ENCODE results near the gene TRAK1. TPM values are rescaled to one million over a fixed set of nuclear protein-coding genes. Genes with fewer than 3 reads are reported as not detected.

TRAK1 gene
- total RNA-seq, 2 donors from 2014 or later, result 32.3 to 48.0 TPM

DNA sequence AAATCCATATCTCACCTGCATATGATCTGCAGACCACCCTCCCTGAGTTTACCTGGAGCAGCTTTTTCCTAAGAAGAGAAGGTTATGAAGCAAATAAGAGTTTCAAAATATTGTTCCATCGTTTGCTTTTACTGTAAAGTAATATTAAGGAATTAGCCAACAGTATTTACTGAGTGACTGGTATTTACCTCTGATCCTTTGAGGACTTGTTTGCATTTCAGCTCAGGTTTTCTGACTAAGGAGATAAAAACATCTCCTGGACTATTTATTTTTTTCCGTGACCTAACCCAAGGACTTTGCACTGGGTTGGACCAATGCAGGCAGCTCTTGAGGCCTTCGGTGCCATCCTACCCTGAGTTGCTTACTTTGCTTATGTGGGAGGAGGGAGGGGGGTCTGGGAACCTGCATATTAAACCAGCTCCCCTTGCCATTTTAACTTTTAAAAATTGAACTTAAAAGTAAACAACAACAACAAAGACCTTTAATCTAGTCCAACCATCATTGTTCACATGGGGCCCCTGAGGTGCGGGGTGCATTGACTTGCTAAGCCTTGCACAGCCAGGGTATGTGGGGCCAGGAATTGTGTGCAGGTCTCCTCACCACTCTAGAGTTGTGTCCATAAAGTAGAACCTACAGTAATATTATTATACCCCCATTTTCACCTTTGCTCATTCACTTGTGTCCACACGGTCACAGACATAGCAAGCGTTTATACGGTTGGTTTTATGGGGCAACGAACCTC is 39.3 kb downstream of the TRAK1 start:
- DNase-seq (ENCODE audit: low spot score) (no peak), ATAC-seq (no peak)
- Mint-ChIP-seq H3K4me1 (ENCODE audit: low read depth in 2 of 2) (peaks cover 3 to 12% of the 10 kb centered on the region in 2 donors), H3K36me3 (peaks cover 5% of the 10 kb centered on the region), H3K9me3 (no peaks in the 10 kb centered on the region), H3K27ac (no peak overlapping the region), H3K27me3 (no peaks in the 10 kb centered on the region), H3K4me3 (no peak overlapping the region)

DNA sequence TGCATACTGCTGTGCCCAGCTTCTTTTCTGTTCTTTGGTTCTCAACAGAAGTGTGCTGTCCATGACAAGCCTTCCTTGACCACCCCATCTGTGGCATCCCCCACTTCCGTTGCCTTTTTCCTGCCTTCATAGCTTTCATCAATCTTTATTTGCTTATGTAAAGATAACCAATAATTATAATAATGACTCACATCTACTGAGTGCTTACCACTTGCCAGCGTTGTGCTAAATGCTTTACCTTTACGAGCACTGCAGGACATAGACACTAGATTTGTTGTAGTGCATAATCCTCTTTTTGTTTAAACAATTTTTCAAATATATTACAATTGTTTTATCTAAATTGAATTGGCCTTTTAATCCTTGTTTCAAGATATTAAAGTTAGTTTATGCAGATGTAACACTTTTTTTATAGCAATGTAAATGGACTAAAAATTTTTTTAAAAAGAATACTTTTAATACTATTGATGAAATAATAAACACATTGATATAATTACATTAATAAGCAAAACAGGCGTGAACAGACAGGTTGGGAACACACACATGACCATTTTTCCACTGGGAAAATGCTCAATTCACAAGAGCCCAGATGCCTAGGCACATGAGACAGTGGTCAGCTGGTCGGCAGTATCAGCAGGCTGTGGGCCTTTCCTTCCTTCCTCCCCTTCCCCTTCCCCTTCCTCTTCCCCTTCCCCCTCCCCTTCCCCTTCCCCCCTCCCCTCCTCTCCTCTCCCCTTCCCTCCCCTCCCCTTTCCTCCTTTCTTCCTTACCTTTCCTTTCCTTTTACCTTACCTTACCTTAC is 42.5 kb downstream of the TRAK1 start:
- Mint-ChIP-seq H3K27ac (no peak overlapping the region), H3K4me3 (no peak overlapping the region), H3K4me1 (ENCODE audit: low read depth in 2 of 2) (peaks cover 3 to 14% of the 10 kb centered on the region in 2 donors), H3K36me3 (peaks cover 5% of the 10 kb centered on the region), H3K27me3 (no peaks in the 10 kb centered on the region), H3K9me3 (no peaks in the 10 kb centered on the region)
- DNase-seq (ENCODE audit: low spot score) (no peak), ATAC-seq (no peak)

DNA sequence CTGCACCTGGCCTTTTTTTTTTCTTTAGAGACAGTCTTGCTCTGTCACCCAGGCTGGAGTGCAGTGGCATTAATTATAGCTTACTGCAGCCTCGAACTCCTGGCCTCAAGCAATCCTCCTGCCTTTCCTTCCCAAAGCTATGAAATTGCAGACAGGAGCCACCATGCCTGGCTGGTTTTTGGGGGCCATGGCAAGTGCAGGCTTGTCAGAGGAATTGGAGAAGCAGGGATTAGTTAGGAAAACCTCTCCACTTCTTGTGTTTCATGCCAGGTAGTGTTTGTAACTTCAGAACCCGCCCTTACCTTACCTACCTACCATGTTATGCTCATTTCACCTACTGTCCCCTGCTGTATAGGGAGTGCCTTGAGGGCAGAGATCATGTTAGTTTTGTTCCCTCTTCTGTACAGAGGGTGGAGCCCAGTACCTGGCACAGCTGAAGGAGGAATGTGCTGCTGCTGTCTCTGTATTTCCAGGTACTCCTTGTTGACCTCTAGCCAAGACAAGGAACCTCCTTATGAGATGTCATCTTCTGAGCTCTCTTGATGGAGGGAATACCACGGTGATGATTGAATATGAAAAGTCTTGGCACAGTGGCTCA is 43.8 kb downstream of the TRAK1 start:
- Mint-ChIP-seq H3K4me3 (no peak overlapping the region), H3K36me3 (peaks cover 5% of the 10 kb centered on the region), H3K4me1 (ENCODE audit: low read depth in 2 of 2) (peaks cover 3 to 17% of the 10 kb centered on the region in 2 donors), H3K27me3 (no peaks in the 10 kb centered on the region), H3K9me3 (no peaks in the 10 kb centered on the region), H3K27ac (no peak overlapping the region)
- DNase-seq (ENCODE audit: low spot score), result no peak
- no peak for ATAC-seq

DNA sequence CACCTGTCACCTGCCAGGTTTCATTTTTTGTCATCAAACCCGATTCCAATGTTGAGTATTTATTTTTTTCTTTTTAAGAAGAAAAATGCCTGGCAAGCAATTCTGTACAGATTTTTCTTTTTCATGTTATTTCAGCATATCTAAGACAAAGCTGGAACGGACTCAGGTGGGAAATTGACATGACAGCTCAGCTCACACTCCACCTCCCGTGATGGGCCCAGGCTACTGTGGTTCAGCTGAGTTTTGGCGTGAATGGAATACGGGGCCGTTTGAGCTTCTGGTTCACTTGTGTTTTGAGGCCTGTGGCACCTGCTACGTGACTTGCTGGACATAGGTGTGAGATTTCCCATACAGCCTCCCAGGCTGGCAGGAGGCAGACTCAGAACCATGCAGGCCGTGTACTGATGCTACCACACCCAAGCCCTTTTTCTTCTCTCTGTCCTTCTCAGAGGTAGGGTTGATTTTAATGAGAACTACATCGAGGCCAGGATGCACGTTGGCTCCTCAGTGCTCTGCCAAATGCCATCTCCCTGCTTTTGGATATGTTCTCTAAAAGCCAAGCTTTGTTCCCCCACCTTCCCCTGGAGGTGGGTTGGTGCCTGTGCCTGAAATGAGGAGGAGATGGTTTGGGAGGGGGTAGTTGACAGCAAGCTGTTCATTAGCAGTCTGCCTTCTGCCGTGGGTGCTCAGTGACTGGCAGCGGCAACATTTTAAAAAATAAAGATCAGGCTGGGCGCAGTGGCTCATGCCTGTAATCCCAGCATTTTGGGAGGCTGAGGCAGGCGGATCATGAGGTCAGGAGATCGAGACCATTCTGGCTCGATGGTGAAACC is 48.7 kb downstream of the TRAK1 start:
- Mint-ChIP-seq H3K9me3 (no peaks in the 10 kb centered on the region), H3K27me3 (no peaks in the 10 kb centered on the region), H3K27ac (no peak overlapping the region), H3K36me3 (no peaks in the 10 kb centered on the region), H3K4me3 (no peak overlapping the region), H3K4me1 (ENCODE audit: low read depth in 2 of 2) (peaks cover 0 to 15% of the 10 kb centered on the region in 2 donors)
- ATAC-seq (peak in 1 of 2 donors; percentile 6), DNase-seq (ENCODE audit: low spot score) (no peak)

GRCh38 chr3:42140665-42141203 is 49.6 kb downstream of the TRAK1 start:
- Mint-ChIP-seq H3K4me1 (ENCODE audit: low read depth in 2 of 2) (peaks cover 0 to 11% of the 10 kb centered on the region in 2 donors), H3K27me3 (no peaks in the 10 kb centered on the region), H3K36me3 (no peaks in the 10 kb centered on the region), H3K9me3 (no peaks in the 10 kb centered on the region), H3K4me3 (no peak overlapping the region), H3K27ac (no peak overlapping the region)
- ATAC-seq (no peak), DNase-seq (ENCODE audit: low spot score) (no peak)

- Mint-ChIP-seq H3K27me3 (no peaks in the 10 kb centered on the region), H3K27ac (no peak overlapping the region), H3K36me3 (no peaks in the 10 kb centered on the region), H3K9me3 (no peaks in the 10 kb centered on the region), H3K4me1 (ENCODE audit: low read depth in 2 of 2) (peaks cover 16 to 22% of the 10 kb centered on the region in 2 donors), H3K4me3 (no peak overlapping the region)
- DNase-seq (ENCODE audit: low spot score) (no peak), ATAC-seq (no peak)
Measured at GRCh38 chr3:42143440-42143839, 52.3 kb downstream of the TRAK1 start.

DNA sequence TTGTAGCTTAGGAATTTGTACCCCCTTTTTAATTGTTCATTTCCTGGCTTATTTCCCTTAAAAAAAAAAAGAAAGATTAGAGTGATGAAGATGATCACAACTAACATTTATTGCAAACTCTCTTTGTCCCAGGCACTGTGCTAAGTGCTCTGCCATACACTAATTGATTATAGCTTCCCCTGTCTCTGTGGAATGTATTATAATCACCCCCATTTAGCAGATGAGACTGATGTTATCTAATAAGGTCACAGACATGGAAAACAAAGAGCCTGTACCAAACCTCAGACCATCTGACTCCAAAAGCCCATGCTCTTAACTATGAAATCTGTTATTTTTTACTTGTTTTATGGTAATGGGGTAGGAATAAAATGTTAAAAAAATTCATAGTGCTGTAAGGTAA is 53.1 kb downstream of the TRAK1 start:
- no peaks in the 10 kb centered on the region for H3K36me3 Mint-ChIP-seq
- H3K9me3 Mint-ChIP-seq, result no peaks in the 10 kb centered on the region
- H3K27ac Mint-ChIP-seq, result no peak overlapping the region
- DNase-seq (ENCODE audit: low spot score) (no peak), ATAC-seq (no peak)
- H3K4me3 Mint-ChIP-seq, result no peak overlapping the region
- H3K27me3 Mint-ChIP-seq, result no peaks in the 10 kb centered on the region
- peaks cover 24 to 28% of the 10 kb centered on the region in 2 donors for H3K4me1 Mint-ChIP-seq (ENCODE audit: low read depth in 2 of 2)

GRCh38 chr3:42148086-42148848 is 57.1 kb downstream of the TRAK1 start:
- Mint-ChIP-seq H3K4me1 (ENCODE audit: low read depth in 2 of 2) (peaks cover 31 to 33% of the 10 kb centered on the region in 2 donors), H3K27ac (peak overlapping the region in 1 of 2 donors; percentile 41), H3K27me3 (no peaks in the 10 kb centered on the region), H3K4me3 (peak overlapping the region; percentile 11), H3K9me3 (no peaks in the 10 kb centered on the region), H3K36me3 (no peaks in the 10 kb centered on the region)
- DNase-seq (ENCODE audit: low spot score) (no peak), ATAC-seq (no peak)

DNA sequence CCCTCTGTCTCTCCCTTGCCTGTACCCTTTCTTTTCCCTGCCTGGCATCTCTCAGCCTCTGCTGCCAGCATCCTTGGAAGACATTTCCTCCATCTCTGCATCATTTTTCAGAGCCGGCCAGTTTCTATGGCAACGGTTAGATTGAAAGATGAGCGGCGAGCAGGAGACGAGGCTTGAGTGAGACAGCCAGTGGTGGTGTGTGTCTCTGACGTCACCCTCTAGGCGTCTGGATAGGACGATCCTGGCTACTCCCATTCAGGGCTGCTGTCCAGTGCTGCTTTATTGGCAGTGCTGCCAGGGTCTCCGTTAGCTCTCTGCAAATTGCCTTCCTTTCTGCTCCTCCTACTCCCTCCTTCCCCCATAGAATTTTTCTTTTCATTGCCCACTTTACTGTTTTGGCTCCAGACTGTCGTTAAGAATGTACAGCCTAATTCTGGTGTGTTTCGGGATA is 57.9 kb downstream of the TRAK1 start:
- H3K27ac Mint-ChIP-seq, result peak overlapping the region in 1 of 2 donors; percentile 41
- ATAC-seq, result no peak
- no peaks in the 10 kb centered on the region for H3K27me3 Mint-ChIP-seq
- peak overlapping the region; percentile 11 for H3K4me3 Mint-ChIP-seq
- H3K36me3 Mint-ChIP-seq, result no peaks in the 10 kb centered on the region
- DNase-seq (ENCODE audit: low spot score), result no peak
- peaks cover 32 to 33% of the 10 kb centered on the region in 2 donors for H3K4me1 Mint-ChIP-seq (ENCODE audit: low read depth in 2 of 2)
- H3K9me3 Mint-ChIP-seq, result no peaks in the 10 kb centered on the region

GRCh38 chr3:42149532-42149931 is 58.4 kb downstream of the TRAK1 start:
- Mint-ChIP-seq H3K4me3 (no peak overlapping the region), H3K27me3 (no peaks in the 10 kb centered on the region), H3K27ac (no peak overlapping the region), H3K9me3 (no peaks in the 10 kb centered on the region), H3K36me3 (no peaks in the 10 kb centered on the region), H3K4me1 (ENCODE audit: low read depth in 2 of 2) (peaks cover 30 to 35% of the 10 kb centered on the region in 2 donors)
- no peak for ATAC-seq
- no peak for DNase-seq (ENCODE audit: low spot score)

- no peak for DNase-seq (ENCODE audit: low spot score)
- H3K27me3 Mint-ChIP-seq, result no peaks in the 10 kb centered on the region
- H3K9me3 Mint-ChIP-seq, result no peaks in the 10 kb centered on the region
- no peak for ATAC-seq
- H3K4me1 Mint-ChIP-seq (ENCODE audit: low read depth in 2 of 2), result peaks cover 30 to 39% of the 10 kb centered on the region in 2 donors
- no peaks in the 10 kb centered on the region for H3K36me3 Mint-ChIP-seq
- H3K4me3 Mint-ChIP-seq, result no peak overlapping the region
- H3K27ac Mint-ChIP-seq, result no peak overlapping the region
Measured at GRCh38 chr3:42149975-42150374, 58.8 kb downstream of the TRAK1 start.

DNA sequence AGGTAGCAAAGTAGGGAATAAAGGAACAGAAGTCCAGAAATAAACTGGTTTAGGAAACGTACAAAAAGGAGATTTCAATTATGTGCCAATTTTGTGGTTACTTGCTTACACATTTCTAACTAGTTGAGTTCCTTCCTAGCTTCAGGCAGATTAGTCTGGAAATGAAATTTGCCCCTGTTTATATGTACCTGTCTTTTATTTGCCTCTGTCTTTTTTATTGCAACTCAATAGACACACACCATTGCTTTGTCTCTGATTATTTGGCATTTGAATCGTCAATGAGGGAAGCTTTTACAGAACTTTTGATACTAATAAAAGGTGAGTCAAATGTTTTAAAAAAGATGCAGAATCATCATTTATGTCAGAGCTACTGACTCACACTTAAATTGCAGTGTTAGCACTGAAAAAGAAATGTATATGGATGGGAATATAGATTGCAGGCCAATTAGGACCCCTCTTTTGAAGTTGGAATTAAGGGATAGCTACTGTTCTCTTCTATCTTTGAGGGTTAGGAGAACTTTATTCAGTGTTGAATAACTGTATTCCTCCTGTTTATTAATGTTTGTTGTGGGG is 60.5 kb downstream of the TRAK1 start:
- H3K27me3 Mint-ChIP-seq, result no peaks in the 10 kb centered on the region
- ATAC-seq (no peak), DNase-seq (ENCODE audit: low spot score) (no peak)
- no peaks in the 10 kb centered on the region for H3K9me3 Mint-ChIP-seq
- no peak overlapping the region for H3K4me3 Mint-ChIP-seq
- no peaks in the 10 kb centered on the region for H3K36me3 Mint-ChIP-seq
- H3K27ac Mint-ChIP-seq, result no peak overlapping the region
- H3K4me1 Mint-ChIP-seq (ENCODE audit: low read depth in 2 of 2), result peaks cover 30 to 40% of the 10 kb centered on the region in 2 donors
